Mucosa of descending colon (tissue), 3 donors: Measurements from ENCODE around the gene SCD. TPM values are rescaled to one million over a fixed set of nuclear protein-coding genes. Genes with fewer than 3 reads are reported as not detected.
A peak's percentile ranks its signal among the peaks of the same experiment; 100 is the strongest.

ENCODE experiments used
- ATAC-seq: fragments of 200-7000 bp; cut with Tn5 transposase; one replicate; pipeline ENCODE4 v1.9.1; 2020; ENCODE audit warnings: mild to moderate bottlenecking, moderate library complexity
- DNase-seq, 3 donors: peaks; one replicate each; pipeline ENCODE4 v3.0.0-alpha.2; 2020
- H3K36me3 ChIP-seq: fragments of 200-600 bp; one replicate; pipeline ENCODE4 v1.8.0; 2021; ENCODE audit warnings: low read depth, mild to moderate bottlenecking
- H3K4me1 ChIP-seq: fragments of 200-600 bp; one replicate; pipeline ENCODE4 v1.8.0; 2021; ENCODE audit warnings: low read depth, mild to moderate bottlenecking
- H3K4me3 ChIP-seq: fragments of 200-600 bp; one replicate; pipeline ENCODE4 v1.8.0; 2021; ENCODE audit warnings: mild to moderate bottlenecking
- H3K9me3 ChIP-seq: fragments of 200-600 bp; one replicate; pipeline ENCODE4 v1.8.0; 2021; ENCODE audit warnings: mild to moderate bottlenecking
- CTCF ChIP-seq: fragments of 200-600 bp; IDR thresholded peaks from one replicate; pipeline ENCODE4 v1.8.0; 2022; ENCODE audit warnings: antibody characterized with exemption, mild to moderate bottlenecking
- intact Hi-C, 2 donors: fragments of 100-400 bp; cut with DNase I in 1 of 2; cut with micrococcal nuclease in 1 of 2; formaldehyde crosslinking; loops; one replicate each; pipeline versions ENCODE4 v1.11.0 to v1.11.1; 2022; cut with DNase I, micrococcal nuclease
- total RNA-seq, 3 donors: library from RNA; stranded (reverse); fragmentation: NEBNext Ultra II Directional in 2 of 3; extraction: Animal tissue kit (Norgen Biotek cat#: 25700) in 2 of 3; gene quantifications; one replicate each; pipeline versions ENCODE4 v1.2.1 to v1.2.4, GENCODE V29; 2021 to 2023
- donor health status: DM: no; HTN: no; CAD: no; lungs with moderate emphysema.
- donor health status: DM: no; HTN: no; CAD: no.
- donor health status: DM: no; HTN: yes; CAD: no.

SCD gene
- total RNA-seq, 3 donors from 2014 or later: 40.7 to 108 (median 83.5) TPM

GRCh38 chr10:100333661-100334440 lies 13.2 kb upstream of the SCD start:
- Histone ChIP-seq H3K4me1 (no peaks in the 10 kb centered on the region), H3K4me3 (no peak overlapping the region), H3K9me3 (no peaks in the 10 kb centered on the region), H3K36me3 (no peaks in the 10 kb centered on the region)
- no peak for DNase-seq
- intact Hi-C loops: no loop called here
- ATAC-seq: no peak
- no peak for TF ChIP-seq CTCF

- ATAC-seq: no peak
- DNase-seq: no peak
- intact Hi-C loops: loop anchor here in 1 of 2 donors (5.0 kb wide), 1 partner anchor 103 kb away; no protein-coding TSS in a partner anchor
- TF ChIP-seq CTCF: no peak
- no peaks in the 10 kb centered on the region for H3K4me1 ChIP-seq
- no peak overlapping the region for H3K4me3 ChIP-seq
- no peaks in the 10 kb centered on the region for H3K36me3 ChIP-seq
- H3K9me3 ChIP-seq: no peaks in the 10 kb centered on the region
Measured at GRCh38 chr10:100334762-100335161, 12.3 kb upstream of the SCD start.

GRCh38 chr10:100338434-100339036 lies 8.5 kb upstream of the SCD start:
- H3K4me1 ChIP-seq: no peaks in the 10 kb centered on the region
- intact Hi-C loops: loop anchor here (1.0 to 5.0 kb wide), 2 partner anchors 95 to 99 kb away; no protein-coding TSS in a partner anchor
- peak; percentile 68 to 90 (median 88) for DNase-seq
- ATAC-seq: peak; percentile 85
- peak; percentile 89 for TF ChIP-seq CTCF
- H3K4me3 ChIP-seq: no peak overlapping the region
- no peaks in the 10 kb centered on the region for H3K36me3 ChIP-seq
- H3K9me3 ChIP-seq: no peaks in the 10 kb centered on the region

- ATAC-seq (peak; percentile 34), DNase-seq (no peak)
- no peaks in the 10 kb centered on the region for H3K4me1 ChIP-seq
- no peaks in the 10 kb centered on the region for H3K9me3 ChIP-seq
- TF ChIP-seq CTCF: no peak
- H3K4me3 ChIP-seq: no peak overlapping the region
- no peaks in the 10 kb centered on the region for H3K36me3 ChIP-seq
- intact Hi-C loops: loop anchor here in 1 of 2 donors (5.0 kb wide), 1 partner anchor 98 kb away; no protein-coding TSS in a partner anchor
Measured at GRCh38 chr10:100339236-100339635, 7.8 kb upstream of the SCD start.

GRCh38 chr10:100340948-100341847 lies 5.8 kb upstream of the SCD start:
- no peaks in the 10 kb centered on the region for H3K36me3 ChIP-seq
- DNase-seq (peak in 1 of 3 donors; percentile 49), ATAC-seq (peak; percentile 53)
- no peaks in the 10 kb centered on the region for H3K9me3 ChIP-seq
- peaks cover 4% of the 10 kb centered on the region for H3K4me1 ChIP-seq
- no peak overlapping the region for H3K4me3 ChIP-seq
- no peak for TF ChIP-seq CTCF
- intact Hi-C loops: no loop called here
